ENCODE data around the gene ADD1.

- TF ChIP-seq CTCF (conservative IDR thresholded peaks at IDR 0.05), result no peak
- no peak for TF ChIP-seq EZH2 (IDR thresholded peaks at IDR 0.05; ENCODE audit: low read depth)
Observed at GRCh38 chr4:2950221-2950989, 106.8 kb downstream of the ADD1 start.
